GM19328 (cell line): Measurements from ENCODE around the gene DCT.
"Not testable (repeated sequence)": the region's sequence is repeated elsewhere in the genome, so short reads cannot be mapped to it uniquely, and the experiment has no call there.

Source experiments
- ATAC-seq: cut with Tn5 transposase; IDR thresholded peaks from one replicate; pipeline ENCODE4 v1.9.1; 2021; ENCODE audit warnings: mild to moderate bottlenecking, moderate library complexity; ENCODE audit not compliant: unreplicated experiment

Gene DCT

DNA sequence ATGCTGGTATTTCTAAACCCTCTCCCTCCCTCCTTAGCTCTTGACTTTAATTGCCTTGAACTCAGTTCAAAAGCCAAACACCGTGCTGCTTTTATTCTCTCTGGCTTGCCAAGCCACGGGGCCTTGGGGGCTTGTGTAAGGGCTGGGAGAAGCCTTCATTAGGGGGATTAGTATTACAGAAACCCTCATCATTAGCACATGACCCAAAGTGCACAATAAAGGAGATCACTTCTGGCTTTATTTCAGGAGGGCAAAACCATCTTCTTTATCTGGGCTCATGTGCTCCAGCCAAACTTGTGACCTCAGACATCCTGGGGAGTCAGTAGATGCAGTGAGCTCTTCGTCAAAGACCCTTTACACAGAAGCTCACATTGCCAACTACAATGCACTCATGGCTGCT lies at the start of gene DCT:
Gene DCT, minus strand, starts transcription at position 67 of the 400 bp plus-strand sequence. CDS start 427 bp downstream, outside the sequence.
- ATAC-seq = no peak

GRCh38 chr13:94526956-94527355 lies 47.5 kb upstream of the DCT start:
- ATAC-seq = not testable (repeated sequence)

DNA sequence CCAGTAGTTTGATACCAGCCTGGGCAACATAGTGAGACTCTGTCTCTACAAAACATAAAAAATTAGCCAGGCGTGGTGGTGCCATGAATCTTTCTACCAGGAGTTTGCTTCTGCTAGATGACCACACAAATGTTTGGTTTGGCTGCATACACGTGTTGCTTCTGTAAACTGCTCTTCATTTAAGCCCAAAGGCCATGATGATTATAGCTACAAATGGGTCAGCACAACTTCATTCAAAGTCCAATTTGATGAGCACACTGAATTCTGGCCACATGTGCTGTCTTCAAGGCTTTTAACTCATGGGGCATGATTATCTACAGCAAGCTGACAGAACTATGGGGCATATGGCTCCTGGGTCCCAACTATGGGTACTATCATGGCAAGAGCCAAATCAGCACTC lies 46.3 kb upstream of the DCT start:
- no peak for ATAC-seq

GRCh38 chr13:94524407-94524806 lies 44.9 kb upstream of the DCT start:
- no peak for ATAC-seq

DNA sequence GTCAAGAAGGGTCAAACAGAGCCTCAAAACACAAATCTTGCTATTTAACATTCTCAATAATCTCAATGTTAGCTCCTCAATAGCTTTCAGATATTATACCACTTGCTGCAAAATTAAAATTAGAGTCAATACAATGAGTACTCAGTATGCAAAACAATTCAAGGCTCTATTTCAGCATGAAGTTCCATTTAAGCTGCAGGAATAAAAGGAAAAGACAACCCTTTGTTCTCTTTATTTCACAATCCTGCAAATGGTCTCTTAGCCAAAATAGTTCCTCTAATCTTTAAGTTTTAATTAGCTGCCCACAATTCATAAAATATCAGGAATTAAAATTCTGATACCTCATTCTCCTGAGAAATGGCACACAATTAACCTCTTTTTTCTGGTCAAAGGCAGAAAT lies 40.5 kb upstream of the DCT start:
- no peak for ATAC-seq

DNA sequence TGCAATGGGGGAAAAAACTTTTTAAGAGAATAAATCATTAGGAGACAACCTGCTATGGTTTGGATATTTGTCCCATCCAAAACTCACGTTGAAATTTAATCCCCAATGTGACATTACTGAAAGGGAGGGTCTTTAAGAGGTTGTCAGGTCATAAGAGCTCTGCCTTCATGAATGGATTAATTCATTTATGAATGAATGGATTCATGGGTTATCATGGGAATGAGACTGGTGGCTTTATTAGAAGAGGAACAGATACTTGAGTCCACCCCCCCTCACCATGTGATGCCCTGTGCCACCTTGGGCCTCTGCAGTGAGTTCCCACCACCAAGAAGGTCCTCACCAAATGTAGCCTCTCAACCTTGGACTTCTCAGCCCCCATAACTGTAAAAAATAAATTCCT lies 37.0 kb upstream of the DCT start:
- no peak for ATAC-seq

DNA sequence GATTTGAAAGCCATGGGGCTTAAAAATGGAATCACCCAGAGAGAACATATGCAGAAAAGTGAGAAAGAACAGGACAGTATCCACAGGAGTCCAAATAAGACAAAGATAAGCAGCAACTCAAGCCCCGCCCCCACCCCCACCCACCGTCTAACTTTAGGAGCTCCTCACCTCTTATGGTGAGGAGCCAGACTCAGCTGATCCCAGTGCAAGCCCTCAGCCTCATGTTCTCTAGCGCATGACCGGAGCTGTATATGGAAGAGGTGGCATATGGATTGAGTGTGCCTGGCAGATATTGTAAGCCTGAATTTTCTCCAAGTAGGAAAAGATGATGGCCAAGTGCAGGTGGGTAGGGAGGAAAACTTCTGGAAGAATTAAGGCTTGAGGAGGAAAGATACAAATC lies 36.4 kb upstream of the DCT start:
- ATAC-seq = no peak

DNA sequence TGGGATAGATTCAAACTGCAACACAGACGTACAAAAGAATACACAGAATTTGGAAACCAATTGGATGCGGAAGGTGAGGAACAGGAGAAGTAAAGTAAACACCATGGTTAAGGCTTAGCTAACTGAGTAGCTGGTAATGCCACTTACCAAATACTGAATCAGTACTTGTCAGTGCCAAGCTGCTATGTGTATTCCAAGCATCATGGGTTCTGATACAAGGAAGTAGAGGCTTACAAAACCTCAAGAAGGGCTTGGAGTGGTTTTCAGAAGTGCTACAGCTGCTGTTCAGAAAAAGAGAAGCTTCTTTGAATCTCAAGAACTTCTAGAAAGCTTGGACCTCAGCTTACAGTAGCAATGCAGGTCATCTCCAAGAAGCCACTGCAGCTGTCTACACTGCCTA lies 35.9 kb upstream of the DCT start:
- ATAC-seq = no peak

DNA sequence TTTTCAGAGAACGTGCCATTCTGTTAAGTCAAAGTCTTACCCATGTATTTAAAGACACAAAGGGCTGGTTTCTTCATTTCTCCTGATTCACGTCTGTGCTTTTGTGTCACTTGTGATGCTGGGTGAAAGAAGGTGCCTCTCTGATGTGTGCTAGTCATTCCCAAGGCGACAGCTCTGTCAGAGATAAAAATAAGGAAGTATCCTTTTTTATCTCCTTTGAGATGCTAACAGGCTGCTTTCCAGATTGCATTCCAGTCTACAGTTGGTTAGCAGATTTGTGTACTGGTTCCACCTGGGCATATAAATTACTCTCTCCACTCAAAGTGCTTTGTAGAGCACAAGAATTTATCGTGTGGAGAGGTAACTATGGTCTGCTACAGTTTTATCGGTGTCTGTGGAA lies 33.5 kb upstream of the DCT start:
- no peak for ATAC-seq

GRCh38 chr13:94505730-94506129 lies 26.2 kb upstream of the DCT start:
- ATAC-seq = no peak

DNA sequence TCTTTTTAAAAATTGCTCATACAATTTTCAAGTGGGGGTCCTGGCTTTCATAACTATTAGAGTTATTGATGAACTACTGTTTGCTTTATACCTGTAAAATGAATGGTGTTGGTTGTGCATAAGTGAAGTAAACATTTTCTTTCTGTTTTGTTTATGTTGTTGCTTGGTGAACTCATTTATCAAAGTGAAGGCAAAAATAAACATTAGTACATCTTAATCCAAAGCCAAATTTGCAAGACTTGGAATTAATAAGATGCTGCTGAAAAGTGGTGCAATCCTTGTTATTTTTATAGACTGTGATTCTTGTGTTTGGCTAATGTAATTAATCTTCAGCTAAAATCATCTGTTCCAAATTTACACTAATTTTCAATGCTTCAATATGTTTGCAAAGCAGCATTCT lies 24.4 kb upstream of the DCT start:
- ATAC-seq = no peak

GRCh38 chr13:94498831-94499230 lies 19.3 kb upstream of the DCT start:
- not testable (repeated sequence) for ATAC-seq

DNA sequence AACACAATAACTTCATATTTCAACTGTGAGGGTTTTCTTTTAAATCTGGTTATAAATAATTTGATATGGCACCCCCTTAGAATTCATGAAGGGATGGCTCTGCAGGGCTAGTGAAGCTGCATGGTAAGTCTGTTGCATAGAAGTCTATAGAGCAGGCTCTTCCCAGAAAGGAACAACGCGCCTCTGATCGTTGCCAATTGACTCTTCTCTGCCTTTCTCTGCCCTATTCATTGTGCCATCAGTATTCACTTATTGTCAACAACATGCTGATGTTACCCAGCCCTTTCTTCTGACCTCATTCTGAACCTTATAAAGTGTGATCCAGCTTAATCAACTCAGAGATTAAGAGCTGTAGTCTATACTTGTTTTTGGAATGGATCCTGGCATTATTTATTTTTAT lies 16.3 kb upstream of the DCT start:
- no peak for ATAC-seq

- no peak for ATAC-seq
These were observed 14.5 kb upstream of the DCT start for GRCh38 chr13:94494026-94494425.

GRCh38 chr13:94487043-94487442 lies 7.6 kb upstream of the DCT start:
- ATAC-seq = no peak

DNA sequence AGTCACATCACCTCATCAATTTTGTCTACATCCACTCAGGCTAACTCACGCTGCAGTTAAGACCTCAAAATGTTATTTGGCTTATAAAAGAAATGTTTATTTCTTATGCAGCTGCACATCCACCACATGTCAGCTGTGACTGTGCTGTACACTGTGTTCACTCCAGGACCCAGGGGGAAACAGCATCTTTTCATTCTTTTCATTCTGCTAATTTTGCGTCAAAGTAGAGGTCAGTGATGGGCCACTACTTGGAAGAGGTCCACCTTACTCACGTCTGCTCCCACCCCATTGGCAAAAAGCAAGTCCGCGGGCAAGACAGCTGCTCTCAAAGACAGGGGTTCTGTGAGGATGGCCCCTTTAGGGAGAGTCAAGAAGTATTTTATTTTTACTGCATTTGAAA lies 4.5 kb upstream of the DCT start:
- ATAC-seq = no peak

DNA sequence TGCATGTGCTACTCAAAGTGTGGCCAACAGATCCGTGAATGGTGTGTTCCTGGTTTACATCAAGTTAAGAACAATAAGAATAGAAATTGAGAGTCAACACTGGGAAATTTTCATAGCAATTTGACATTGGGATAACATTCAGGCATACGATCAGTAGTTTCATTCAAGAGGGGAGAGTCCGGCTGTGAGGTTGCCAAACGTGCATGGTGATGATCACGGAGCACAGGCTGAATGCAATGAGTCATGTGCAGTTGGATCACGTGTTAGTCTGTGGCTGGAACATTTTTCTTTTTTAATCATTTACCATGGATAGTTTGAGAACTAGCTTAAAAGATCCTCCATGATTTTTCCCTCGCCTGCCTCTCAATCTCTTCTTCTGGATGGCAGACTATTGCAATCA lies 2.5 kb upstream of the DCT start:
- no peak for ATAC-seq

DNA sequence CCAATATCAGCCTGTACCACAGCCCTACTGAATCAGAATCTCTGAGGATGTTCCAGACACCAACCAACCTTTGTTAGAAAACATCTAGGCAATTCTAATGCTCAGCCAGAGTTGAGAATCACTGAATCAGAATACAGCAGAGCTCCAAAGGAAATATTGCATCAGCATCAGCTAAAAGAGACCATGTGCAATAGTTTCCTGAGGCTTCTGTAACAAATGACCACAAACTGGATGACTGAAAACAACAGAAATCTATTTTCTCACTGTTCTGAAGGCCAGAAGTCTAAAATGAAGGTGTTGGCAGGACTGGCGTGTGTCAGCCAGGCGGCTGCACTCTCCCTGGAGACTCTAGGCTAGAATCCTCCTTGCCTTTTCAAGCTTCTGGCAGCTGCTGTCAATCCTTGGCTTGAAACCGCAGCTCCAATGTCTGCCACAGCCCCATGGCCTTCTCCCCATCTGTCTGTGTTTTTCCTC lies 1.2 kb upstream of the DCT start:
- ATAC-seq = no peak

GRCh38 chr13:94478913-94479312 lies 569 bp downstream of the DCT start:
- no peak for ATAC-seq

DNA sequence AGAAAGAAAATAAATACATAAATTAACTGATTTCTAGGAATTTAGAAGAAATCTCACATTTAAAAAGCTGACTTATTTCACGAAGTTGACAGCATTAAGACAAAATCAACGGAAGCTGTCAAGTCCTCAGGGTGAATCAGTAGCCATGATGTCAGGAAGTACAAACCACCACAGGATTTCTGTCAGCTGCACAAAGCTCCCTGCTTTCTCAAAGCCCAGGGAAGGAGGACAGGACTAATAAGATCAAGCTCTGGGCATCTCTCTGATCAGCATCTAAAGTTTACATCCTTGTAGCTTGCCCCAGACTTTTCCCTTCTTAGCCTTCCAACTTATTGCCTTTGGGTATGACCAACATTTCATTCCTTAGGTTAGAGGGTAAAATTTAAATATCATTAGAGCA lies 9.4 kb downstream of the DCT start:
- no peak for ATAC-seq

GRCh38 chr13:94464771-94465170 lies 14.7 kb downstream of the DCT start:
- ATAC-seq = no peak

DNA sequence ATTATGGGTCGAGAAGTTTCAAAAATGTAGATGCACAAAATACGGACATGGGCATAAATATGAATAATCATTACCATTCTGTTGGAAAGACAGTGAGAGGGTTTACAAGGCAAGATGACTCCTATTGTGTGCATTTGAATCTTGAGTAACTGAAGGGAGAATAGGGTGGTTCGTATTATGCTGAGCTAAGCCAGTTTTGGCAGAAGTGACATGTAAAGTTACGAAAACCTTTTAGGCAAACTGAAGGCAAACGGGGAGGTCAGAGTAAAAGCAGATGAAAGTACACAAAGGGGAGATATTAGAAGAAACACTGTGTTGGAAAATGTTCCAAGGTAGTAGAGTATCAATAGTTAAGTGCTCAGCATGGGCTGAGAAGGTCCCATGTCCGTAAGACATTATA lies 16.8 kb downstream of the DCT start:
- ATAC-seq = no peak

- no peak for ATAC-seq
These were observed 20.4 kb downstream of the DCT start for GRCh38 chr13:94459116-94459515.

DNA sequence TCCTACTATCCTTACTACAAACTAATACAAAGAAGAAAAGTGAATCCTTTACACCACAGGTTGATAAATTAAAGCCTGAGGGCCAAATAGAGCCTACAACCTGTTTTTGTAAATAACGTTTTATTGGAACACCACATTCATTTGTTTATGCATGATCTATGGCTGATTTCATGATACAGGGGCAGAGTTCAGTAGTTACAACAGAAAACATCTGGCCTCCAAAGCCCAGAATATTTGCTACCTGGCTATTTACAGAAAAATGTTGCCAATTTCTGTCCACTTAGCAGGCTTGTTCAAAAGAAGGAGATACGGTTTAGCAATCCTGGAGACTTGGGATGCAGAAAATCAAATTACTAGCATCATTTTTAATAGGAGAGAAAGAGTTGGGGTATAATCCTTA lies 24.1 kb downstream of the DCT start:
- no peak for ATAC-seq
